ENCODE data around the gene DENND2D.

The DENND2D gene

GRCh38 chr1:111200802-111201161 is 336 bp upstream of the DENND2D start:
- H3K27me3 ChIP-seq, result no peaks in the 10 kb centered on the region
- TF ChIP-seq CTCF (IDR thresholded peaks at IDR 0.05), result no peak
- H3K27ac ChIP-seq, result peak overlapping the region; percentile 99
- peaks cover 33% of the 10 kb centered on the region for H3K36me3 ChIP-seq
- H3K9me3 ChIP-seq, result no peaks in the 10 kb centered on the region
- peak overlapping the region; percentile 29 to 37 for H3K4me3 ChIP-seq (ENCODE audit: low read depth in 1 of 2, low read length in 1 of 2)
- H3K4me1 ChIP-seq (ENCODE audit: control insufficient read depth in 1 of 2, insufficient read depth in 1 of 2, low read depth in 1 of 2, low read length in 1 of 2), result peaks cover 61 to 64% of the 10 kb centered on the region in 2 experiments

GRCh38 chr1:111199329-111199728 is 1.1 kb downstream of the DENND2D start:
- no peaks in the 10 kb centered on the region for H3K9me3 ChIP-seq
- no peak for TF ChIP-seq CTCF (IDR thresholded peaks at IDR 0.05)
- peak overlapping the region; percentile 99 for H3K27ac ChIP-seq
- H3K27me3 ChIP-seq, result no peaks in the 10 kb centered on the region
- H3K4me1 ChIP-seq (ENCODE audit: control insufficient read depth in 1 of 2, insufficient read depth in 1 of 2, low read depth in 1 of 2, low read length in 1 of 2), result peaks cover 46 to 52% of the 10 kb centered on the region in 2 experiments
- H3K4me3 ChIP-seq (ENCODE audit: low read depth in 1 of 2, low read length in 1 of 2), result no peak overlapping the region
- H3K36me3 ChIP-seq, result peaks cover 48% of the 10 kb centered on the region

- no peak for TF ChIP-seq CTCF (IDR thresholded peaks at IDR 0.05)
- Histone ChIP-seq H3K36me3 (peaks cover 53% of the 10 kb centered on the region), H3K27ac (peak overlapping the region; percentile 99), H3K4me1 (ENCODE audit: control insufficient read depth in 1 of 2, insufficient read depth in 1 of 2, low read depth in 1 of 2, low read length in 1 of 2) (peaks cover 50 to 55% of the 10 kb centered on the region in 2 experiments), H3K4me3 (ENCODE audit: low read depth in 1 of 2, low read length in 1 of 2) (no peak overlapping the region), H3K9me3 (no peaks in the 10 kb centered on the region), H3K27me3 (no peaks in the 10 kb centered on the region)
These were observed 1.6 kb downstream of the DENND2D start for GRCh38 chr1:111198836-111199235.

GRCh38 chr1:111197598-111198284 is 2.7 kb downstream of the DENND2D start:
- Histone ChIP-seq H3K4me3 (ENCODE audit: low read depth in 1 of 2, low read length in 1 of 2) (no peak overlapping the region), H3K4me1 (ENCODE audit: control insufficient read depth in 1 of 2, insufficient read depth in 1 of 2, low read depth in 1 of 2, low read length in 1 of 2) (peaks cover 51 to 56% of the 10 kb centered on the region in 2 experiments), H3K27me3 (no peaks in the 10 kb centered on the region), H3K36me3 (peaks cover 56% of the 10 kb centered on the region), H3K9me3 (no peaks in the 10 kb centered on the region), H3K27ac (no peak overlapping the region)
- TF ChIP-seq CTCF (IDR thresholded peaks at IDR 0.05), result no peak

- no peak overlapping the region for H3K27ac ChIP-seq
- peaks cover 45 to 51% of the 10 kb centered on the region in 2 experiments for H3K4me1 ChIP-seq (ENCODE audit: control insufficient read depth in 1 of 2, insufficient read depth in 1 of 2, low read depth in 1 of 2, low read length in 1 of 2)
- TF ChIP-seq CTCF (IDR thresholded peaks at IDR 0.05), result no peak
- H3K27me3 ChIP-seq, result no peaks in the 10 kb centered on the region
- no peaks in the 10 kb centered on the region for H3K9me3 ChIP-seq
- peaks cover 71% of the 10 kb centered on the region for H3K36me3 ChIP-seq
- no peak overlapping the region for H3K4me3 ChIP-seq (ENCODE audit: low read depth in 1 of 2, low read length in 1 of 2)
These were observed 4.2 kb downstream of the DENND2D start for GRCh38 chr1:111196213-111196612.

All from neutrophil (primary cell).